CD4-positive, alpha-beta memory T cell (primary cell): ENCODE measurements around the gene PLSCR2. TPM values are rescaled to one million over a fixed set of nuclear protein-coding genes. Genes with fewer than 3 reads are reported as not detected.
"Not testable (repeated sequence)": the region's sequence is repeated elsewhere in the genome, so short reads cannot be mapped to it uniquely, and the experiment has no call there.

ENCODE experiments used
- CTCF ChIA-PET: fragments of 350-600 bp; sonication (Branson Sonifier 250); formaldehyde crosslinking; loops from one replicate; lab custom pipeline; 2021; ENCODE audit warnings: inconsistent platforms; ENCODE audit not compliant: partially characterized antibody; lab: Charles Lee
- POLR2A ChIA-PET: fragments of 350-600 bp; sonication (Branson Sonifier 250); formaldehyde crosslinking; loops from one replicate; lab custom pipeline; 2021; ENCODE audit not compliant: partially characterized antibody; lab: Charles Lee
- DNase-seq, 5 donors: peaks; one replicate each; pipeline versions ENCODE4 v3.0.0 to v3.0.0-alpha.2; 2020 to 2022; ENCODE audit warnings: mixed read lengths in 1 of 5
- H3K27ac ChIP-seq: one replicate; pipeline ENCODE4 v1.7.0; 2013; ENCODE audit warnings: low read depth, low read length
- H3K27me3 ChIP-seq: 2 replicates; pipeline ENCODE4 v1.7.0; 2013; ENCODE audit warnings: mild to moderate bottlenecking, low read length, moderate library complexity; ENCODE audit not compliant: insufficient read depth
- H3K36me3 ChIP-seq: 2 replicates; pipeline ENCODE4 v1.7.0; 2013; ENCODE audit warnings: mild to moderate bottlenecking, low read length, moderate library complexity; ENCODE audit not compliant: insufficient read depth
- H3K4me1 ChIP-seq: 2 replicates; pipeline ENCODE4 v1.7.0; 2013; ENCODE audit warnings: mild to moderate bottlenecking, low read length, moderate library complexity; ENCODE audit not compliant: insufficient read depth
- H3K4me3 ChIP-seq, 2 donors: one replicate each; pipeline ENCODE4 v1.7.0; 2013; ENCODE audit warnings: low read length in 2 of 2, mild to moderate bottlenecking in 1 of 2
- H3K9me3 ChIP-seq, 2 donors: one replicate each; pipeline ENCODE4 v1.7.0; 2013; ENCODE audit warnings: low read length in 2 of 2, control low read depth in 1 of 2; ENCODE audit not compliant: control insufficient read depth in 1 of 2
- H3K27ac Mint-ChIP-seq, 7 donors: one replicate each; pipeline ENCODE4 v1.8.0; 2020 to 2021; ENCODE audit warnings: mixed read lengths in 7 of 7, mild to moderate bottlenecking in 6 of 7, inconsistent platforms in 3 of 7, moderate library complexity in 3 of 7
- H3K27me3 Mint-ChIP-seq, 2 donors: one replicate each; pipeline ENCODE4 v1.8.0; 2020 to 2021; ENCODE audit warnings: mixed read lengths in 2 of 2
- H3K36me3 Mint-ChIP-seq, 2 donors: one replicate each; pipeline ENCODE4 v1.8.0; 2020 to 2021; ENCODE audit warnings: mixed read lengths in 2 of 2, inconsistent platforms in 1 of 2, mild to moderate bottlenecking in 1 of 2
- H3K4me1 Mint-ChIP-seq, 4 donors: one replicate each; pipeline ENCODE4 v1.8.0; 2020 to 2021; ENCODE audit warnings: mixed read lengths in 4 of 4, mild to moderate bottlenecking in 1 of 4
- H3K4me3 Mint-ChIP-seq, 8 donors: one replicate each; pipeline ENCODE4 v1.8.0; 2020 to 2021; ENCODE audit warnings: mixed read lengths in 8 of 8, mild to moderate bottlenecking in 7 of 8, moderate library complexity in 6 of 8, inconsistent platforms in 3 of 8
- H3K9me3 Mint-ChIP-seq, 8 donors: one replicate each; pipeline ENCODE4 v1.8.0; 2020 to 2021; ENCODE audit warnings: mixed read lengths in 8 of 8, mild to moderate bottlenecking in 5 of 8, inconsistent platforms in 3 of 8, moderate library complexity in 1 of 8
- intact Hi-C: fragments of 100-400 bp; cut with micrococcal nuclease; formaldehyde crosslinking; loops from one replicate; pipeline ENCODE4 v1.15.1; 2023
- polyA plus RNA-seq, 2 donors: library from polyadenylated mRNA; unstranded; fragments of 300-500 nt; fragmentation: Illumina TruSeq; gene quantifications; one replicate each; pipeline ENCODE4 v1.2.3, GENCODE V29; 2021
- total RNA-seq, 2 experiments: library from RNA; stranded (reverse); gene quantifications; one replicate each; pipeline ENCODE4 v1.2.3, GENCODE V29; 2021

Gene PLSCR2
- total and polyA plus RNA-seq, 4 experiments from 2014 or later: 0.20 to 0.76 (median 0.72) TPM; not detected in 1

- H3K4me1 Mint-ChIP-seq: no peaks in the 10 kb centered on the region
- no peaks in the 10 kb centered on the region for H3K4me1 ChIP-seq
- CTCF ChIA-PET: no interaction called here
- H3K36me3 ChIP-seq: no peaks in the 10 kb centered on the region
- no peak overlapping the region for H3K27ac ChIP-seq
- no peak overlapping the region for H3K27ac Mint-ChIP-seq
- no peak overlapping the region for H3K4me3 ChIP-seq
- no peak for DNase-seq
- no peaks in the 10 kb centered on the region for H3K9me3 ChIP-seq
- POLR2A ChIA-PET: no interaction called here
- no peak overlapping the region for H3K4me3 Mint-ChIP-seq
- no peaks in the 10 kb centered on the region for H3K27me3 Mint-ChIP-seq
- no peaks in the 10 kb centered on the region for H3K27me3 ChIP-seq
- H3K36me3 Mint-ChIP-seq: peaks cover 1 to 5% of the 10 kb centered on the region in 2 donors
- intact Hi-C loops: no loop called here
- peaks cover 4 to 20% (median 12%) of the 10 kb centered on the region in 8 donors for H3K9me3 Mint-ChIP-seq
These were observed 53.0 kb downstream of the PLSCR2 start for GRCh38 chr3:146416366-146416765.

DNA sequence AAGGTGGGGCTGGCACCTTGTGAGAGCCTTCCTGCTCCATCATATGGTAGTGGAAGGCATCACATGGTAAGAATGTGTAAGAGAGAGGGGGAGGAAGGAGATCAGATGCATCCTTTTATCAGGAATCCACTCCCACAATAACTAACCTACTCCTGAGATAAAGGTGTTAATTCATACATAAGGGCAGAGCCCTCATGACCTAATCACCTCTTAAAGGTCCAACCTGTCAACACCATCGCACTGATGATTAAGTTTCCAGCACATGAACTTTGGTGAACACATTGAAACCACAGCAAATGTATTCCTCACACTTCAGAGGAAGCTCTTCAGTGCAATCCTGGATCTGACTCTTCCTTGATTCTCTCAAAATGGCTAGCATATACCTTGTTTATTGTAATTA lies 55.4 kb downstream of the PLSCR2 start:
- intact Hi-C loops: no loop called here
- CTCF ChIA-PET: no interaction called here
- Histone ChIP-seq H3K4me3 (no peak overlapping the region), H3K36me3 (no peaks in the 10 kb centered on the region), H3K27ac (no peak overlapping the region), H3K4me1 (no peaks in the 10 kb centered on the region), H3K9me3 (no peaks in the 10 kb centered on the region), H3K27me3 (no peaks in the 10 kb centered on the region)
- Mint-ChIP-seq H3K27ac (no peak overlapping the region), H3K4me3 (no peak overlapping the region), H3K9me3 (peaks cover 5 to 28% (median 12%) of the 10 kb centered on the region in 8 donors), H3K4me1 (no peaks in the 10 kb centered on the region), H3K36me3 (peaks cover 1 to 5% of the 10 kb centered on the region in 2 donors), H3K27me3 (no peaks in the 10 kb centered on the region)
- no peak for DNase-seq
- POLR2A ChIA-PET: no interaction called here

- POLR2A ChIA-PET, H3K36me3 Mint-ChIP-seq, H3K27me3 ChIP-seq, H3K27ac ChIP-seq, CTCF ChIA-PET, H3K27me3 Mint-ChIP-seq, DNase-seq, H3K36me3 ChIP-seq, H3K4me3 Mint-ChIP-seq, H3K9me3 ChIP-seq, H3K27ac Mint-ChIP-seq, intact Hi-C loops, H3K4me1 ChIP-seq, H3K4me1 Mint-ChIP-seq, H3K4me3 ChIP-seq: not testable (repeated sequence)
- peaks cover 5 to 28% (median 12%) of the 10 kb centered on the region in 8 donors for H3K9me3 Mint-ChIP-seq
These were observed 56.6 kb downstream of the PLSCR2 start for GRCh38 chr3:146412711-146413110.

DNA sequence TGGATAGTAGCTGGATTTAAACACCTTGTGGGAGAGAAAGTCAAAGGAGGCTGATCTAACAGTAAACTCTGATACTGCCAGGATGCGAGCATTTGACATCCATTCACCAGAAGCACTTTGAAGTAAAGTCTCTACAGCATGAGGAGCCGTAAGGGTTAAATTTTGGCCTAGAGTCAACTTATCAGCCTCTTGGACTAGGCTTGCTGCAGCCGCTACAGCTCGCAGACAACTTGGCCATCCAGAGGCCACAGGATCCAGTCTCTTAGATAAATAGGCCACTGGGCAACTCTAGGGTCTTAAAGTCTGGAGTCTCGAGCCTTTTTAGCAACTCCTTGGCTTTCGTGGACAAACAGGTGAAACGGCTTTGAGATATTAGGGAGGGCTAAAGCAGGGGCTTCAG lies 61.4 kb downstream of the PLSCR2 start:
- H3K27me3 Mint-ChIP-seq: peaks cover 0 to 1% of the 10 kb centered on the region in 2 donors
- H3K36me3 Mint-ChIP-seq: peaks cover 1 to 5% of the 10 kb centered on the region in 2 donors
- no peaks in the 10 kb centered on the region for H3K4me1 Mint-ChIP-seq
- H3K27ac Mint-ChIP-seq: no peak overlapping the region
- H3K4me3 ChIP-seq: no peak overlapping the region
- CTCF ChIA-PET: no interaction called here
- intact Hi-C loops: no loop called here
- H3K36me3 ChIP-seq: no peaks in the 10 kb centered on the region
- peaks cover 5 to 22% (median 13%) of the 10 kb centered on the region in 8 donors for H3K9me3 Mint-ChIP-seq
- H3K27ac ChIP-seq: no peak overlapping the region
- DNase-seq: no peak
- H3K4me1 ChIP-seq: no peaks in the 10 kb centered on the region
- POLR2A ChIA-PET: no interaction called here
- no peaks in the 10 kb centered on the region for H3K9me3 ChIP-seq
- H3K27me3 ChIP-seq: no peaks in the 10 kb centered on the region
- no peak overlapping the region for H3K4me3 Mint-ChIP-seq

DNA sequence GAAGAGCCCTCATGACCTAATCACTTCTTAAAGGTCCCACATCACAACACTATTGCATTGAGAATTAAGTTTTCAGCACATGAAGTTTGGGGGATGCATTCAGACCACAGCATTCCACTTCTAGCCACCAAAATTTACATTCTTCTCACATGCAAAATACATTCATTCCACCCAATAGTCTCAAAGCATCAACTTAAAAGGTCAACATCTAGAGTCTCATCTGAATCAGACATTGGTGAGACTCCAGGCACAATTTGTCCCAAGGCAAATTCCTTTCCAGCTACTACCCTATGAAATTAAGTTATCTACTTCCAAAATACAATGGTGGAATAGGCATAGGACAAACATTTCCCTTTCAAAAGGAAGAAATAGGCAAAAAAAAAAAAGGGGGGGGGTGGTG lies 64.9 kb downstream of the PLSCR2 start:
- Histone ChIP-seq H3K27me3 (no peaks in the 10 kb centered on the region), H3K4me3 (no peak overlapping the region), H3K27ac (no peak overlapping the region), H3K4me1 (no peaks in the 10 kb centered on the region), H3K36me3 (no peaks in the 10 kb centered on the region), H3K9me3 (no peaks in the 10 kb centered on the region)
- no peaks in the 10 kb centered on the region for H3K4me1 Mint-ChIP-seq
- peaks cover 0 to 4% (median under 1%) of the 10 kb centered on the region in 8 donors for H3K9me3 Mint-ChIP-seq
- H3K36me3 Mint-ChIP-seq: no peaks in the 10 kb centered on the region
- ChIA-PET CTCF (no interaction called here), POLR2A (no interaction called here)
- intact Hi-C loops: no loop called here
- H3K4me3 Mint-ChIP-seq: no peak overlapping the region
- H3K27ac Mint-ChIP-seq: no peak overlapping the region
- H3K27me3 Mint-ChIP-seq: peaks cover 0 to 3% of the 10 kb centered on the region in 2 donors
- DNase-seq: no peak

DNA sequence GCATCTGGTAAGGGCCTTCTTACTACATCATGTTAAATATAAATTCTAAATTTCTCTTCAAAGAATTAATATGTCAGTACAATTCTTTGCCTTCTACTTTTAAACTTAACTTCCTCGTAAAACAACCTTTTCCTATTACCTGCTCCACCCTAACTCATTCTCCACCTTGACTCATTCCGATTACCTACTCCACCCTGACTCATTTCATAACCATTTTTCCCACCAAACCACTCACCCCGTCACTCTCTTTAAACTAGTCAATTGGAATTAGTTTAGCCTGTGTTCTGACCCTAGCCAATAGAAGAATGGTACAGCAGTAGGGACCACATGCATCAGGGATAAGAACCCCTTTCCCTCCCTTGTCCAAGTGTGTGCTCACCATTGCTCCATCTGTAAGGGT lies 65.6 kb downstream of the PLSCR2 start:
- Mint-ChIP-seq H3K36me3 (no peaks in the 10 kb centered on the region), H3K4me3 (no peak overlapping the region), H3K27me3 (peaks cover 0 to 3% of the 10 kb centered on the region in 2 donors), H3K9me3 (peaks cover 0 to 2% (median 0%) of the 10 kb centered on the region in 8 donors), H3K27ac (no peak overlapping the region), H3K4me1 (no peaks in the 10 kb centered on the region)
- Histone ChIP-seq H3K27me3 (no peaks in the 10 kb centered on the region), H3K4me1 (no peaks in the 10 kb centered on the region), H3K27ac (no peak overlapping the region), H3K9me3 (no peaks in the 10 kb centered on the region), H3K4me3 (no peak overlapping the region), H3K36me3 (no peaks in the 10 kb centered on the region)
- DNase-seq: no peak
- POLR2A ChIA-PET: no interaction called here
- intact Hi-C loops: no loop called here
- CTCF ChIA-PET: no interaction called here

GRCh38 chr3:146396792-146397191 lies 72.6 kb downstream of the PLSCR2 start:
- H3K4me3 ChIP-seq: no peak overlapping the region
- no peaks in the 10 kb centered on the region for H3K36me3 ChIP-seq
- ChIA-PET POLR2A (no interaction called here), CTCF (no interaction called here)
- Mint-ChIP-seq H3K4me3 (no peak overlapping the region), H3K9me3 (no peaks in the 10 kb centered on the region), H3K4me1 (peaks cover 0 to 6% (median 1%) of the 10 kb centered on the region in 4 donors), H3K36me3 (no peaks in the 10 kb centered on the region), H3K27me3 (peaks cover 0 to 3% of the 10 kb centered on the region in 2 donors), H3K27ac (no peak overlapping the region)
- intact Hi-C loops: no loop called here
- no peaks in the 10 kb centered on the region for H3K9me3 ChIP-seq
- no peaks in the 10 kb centered on the region for H3K4me1 ChIP-seq
- no peaks in the 10 kb centered on the region for H3K27me3 ChIP-seq
- H3K27ac ChIP-seq: no peak overlapping the region
- DNase-seq: no peak

GRCh38 chr3:146395164-146395563 lies 74.2 kb downstream of the PLSCR2 start:
- intact Hi-C loops: no loop called here

More at GRCh38 chr3:146395164-146395563, 74.2 kb downstream of the PLSCR2 start:
- CTCF ChIA-PET: no interaction called here
- no peaks in the 10 kb centered on the region for H3K9me3 Mint-ChIP-seq
- POLR2A ChIA-PET: no interaction called here
- H3K4me3 Mint-ChIP-seq: no peak overlapping the region
- Histone ChIP-seq H3K27me3 (no peaks in the 10 kb centered on the region), H3K4me3 (no peak overlapping the region), H3K4me1 (no peaks in the 10 kb centered on the region), H3K9me3 (no peaks in the 10 kb centered on the region), H3K27ac (no peak overlapping the region), H3K36me3 (no peaks in the 10 kb centered on the region)
- H3K27ac Mint-ChIP-seq: no peak overlapping the region
- peaks cover 0 to 6% (median 1%) of the 10 kb centered on the region in 4 donors for H3K4me1 Mint-ChIP-seq
- no peak for DNase-seq
- peaks cover 0 to 3% of the 10 kb centered on the region in 2 donors for H3K27me3 Mint-ChIP-seq
- H3K36me3 Mint-ChIP-seq: no peaks in the 10 kb centered on the region
